HEK293 (cell line): ENCODE measurements around the gene RNF144A.
A peak's percentile ranks its signal among the peaks of the same experiment; 100 is the strongest.

Experiments
- CTCF ChIA-PET: fragments of 350-600 bp; formaldehyde crosslinking; extraction: SDS; loops from one replicate; lab custom pipeline; 2021; ENCODE audit warnings: antibody characterized with exemption; lab: Yijun Ruan, JAX
- POLR2A ChIA-PET: fragments of 300-600 bp; formaldehyde crosslinking; extraction: SDS; loops from one replicate; lab custom pipeline; 2020; ENCODE audit warnings: antibody characterized with exemption, inconsistent platforms; lab: Yijun Ruan, JAX
- H3K27ac ChIP-seq: fragments of 200-500 bp; sonication (Bioruptor generic); 2 replicates; pipeline ENCODE4 v1.5.1; 2014; ENCODE audit warnings: low read depth, low read length, control low read depth, inconsistent platforms; ENCODE audit errors: extremely low read depth
- H3K36me3 ChIP-seq, 2 experiments: fragments of 200-500 bp in 1 of 2; sonication (Bioruptor generic) in 1 of 2; 1 replicate in 1 of 2; 2 replicates in 1 of 2; pipeline ENCODE4 v1.5.1; 2014 to 2017; ENCODE audit warnings: inconsistent platforms in 2 of 2, low read length in 2 of 2; ENCODE audit not compliant: control insufficient read depth in 2 of 2, insufficient read depth in 1 of 2
- H3K4me1 ChIP-seq: fragments of 200-500 bp; sonication (Bioruptor generic); 2 replicates; pipeline ENCODE4 v1.5.1; 2014; ENCODE audit warnings: mild to moderate bottlenecking, low read length, inconsistent platforms; ENCODE audit not compliant: control insufficient read depth, insufficient read depth
- H3K4me3 ChIP-seq: 2 replicates; pipeline ENCODE4 v1.5.1; 2011; ENCODE audit warnings: low read depth, mild to moderate bottlenecking, control low read depth, low read length, moderate library complexity
- H3K9me3 ChIP-seq: fragments of 200-500 bp; sonication (Bioruptor generic); 2 replicates; pipeline ENCODE4 v1.5.1; 2014; ENCODE audit warnings: low read depth, low read length, inconsistent platforms; ENCODE audit not compliant: control insufficient read depth, insufficient read depth
- GLI4 ChIP-seq: fragments of 450-650 bp; formaldehyde crosslinking; IDR thresholded peaks from 2 replicates; pipeline ENCODE4 v1.5.1; 2016; ENCODE audit warnings: missing biosample characterization, missing genetic modification characterization
- HOXC10 ChIP-seq: sonication (generic); formaldehyde crosslinking; IDR thresholded peaks from 2 replicates; pipeline ENCODE4 v1.8.1; 2023; ENCODE audit warnings: mild to moderate bottlenecking, missing genetic modification reagents
- KLF7 ChIP-seq: fragments of 450-650 bp; formaldehyde crosslinking; IDR thresholded peaks from 2 replicates; pipeline ENCODE4 v1.5.1; 2016; ENCODE audit warnings: missing biosample characterization, missing genetic modification characterization, borderline replicate concordance
- OVOL3 ChIP-seq: fragments of 450-650 bp; formaldehyde crosslinking; IDR thresholded peaks from 2 replicates; pipeline ENCODE4 v1.5.1; 2016; ENCODE audit warnings: missing biosample characterization, missing genetic modification characterization
- PRDM4 ChIP-seq: fragments of 450-650 bp; formaldehyde crosslinking; IDR thresholded peaks from 2 replicates; pipeline ENCODE4 v1.5.1; 2017; ENCODE audit warnings: missing biosample characterization, missing genetic modification characterization
- SCRT1 ChIP-seq: fragments of 450-650 bp; formaldehyde crosslinking; IDR thresholded peaks from 2 replicates; pipeline ENCODE4 v1.5.1; 2016; ENCODE audit warnings: missing biosample characterization, missing genetic modification characterization, borderline replicate concordance
- TRIM28 ChIP-seq: IDR thresholded peaks from 2 replicates; pipeline ENCODE4 v1.6.1; 2011; ENCODE audit warnings: low read length, control low read depth, borderline replicate concordance
- ZBTB21 ChIP-seq: fragments of 450-650 bp; formaldehyde crosslinking; IDR thresholded peaks from 2 replicates; pipeline ENCODE4 v1.5.1; 2017; ENCODE audit warnings: missing biosample characterization, missing genetic modification characterization
- ZIC2 ChIP-seq: fragments of 450-650 bp; formaldehyde crosslinking; IDR thresholded peaks from 2 replicates; pipeline ENCODE4 v1.5.1; 2016; ENCODE audit warnings: missing biosample characterization, missing genetic modification characterization
- ZNF133 ChIP-seq: fragments of 450-650 bp; formaldehyde crosslinking; IDR thresholded peaks from 2 replicates; pipeline ENCODE4 v1.5.1; 2016; ENCODE audit warnings: missing biosample characterization, missing genetic modification characterization
- ZNF155 ChIP-seq: fragments of 450-650 bp; formaldehyde crosslinking; IDR thresholded peaks from 2 replicates; pipeline ENCODE4 v1.5.1; 2016; ENCODE audit warnings: missing biosample characterization, missing genetic modification characterization
- ZNF19 ChIP-seq: fragments of 450-650 bp; formaldehyde crosslinking; IDR thresholded peaks from 2 replicates; pipeline ENCODE4; 2016; ENCODE audit warnings: missing biosample characterization, missing genetic modification characterization, low read depth
- ZNF2 ChIP-seq: fragments of 450-650 bp; formaldehyde crosslinking; IDR thresholded peaks from 2 replicates; pipeline ENCODE4 v1.5.1; 2016; ENCODE audit warnings: missing biosample characterization, missing genetic modification characterization
- ZNF221 ChIP-seq: fragments of 450-650 bp; formaldehyde crosslinking; IDR thresholded peaks from 2 replicates; pipeline ENCODE4 v1.5.1; 2017; ENCODE audit warnings: missing biosample characterization, missing genetic modification characterization, borderline replicate concordance
- ZNF302 ChIP-seq: fragments of 450-650 bp; formaldehyde crosslinking; IDR thresholded peaks from 2 replicates; pipeline ENCODE4 v1.5.1; 2016; ENCODE audit warnings: missing biosample characterization, missing genetic modification characterization, low read depth
- ZNF335 ChIP-seq: fragments of 450-650 bp; formaldehyde crosslinking; conservative IDR thresholded peaks from 2 replicates; pipeline ENCODE4 v1.5.1; 2016; ENCODE audit warnings: missing biosample characterization, missing genetic modification characterization
- ZNF449 ChIP-seq: fragments of 450-650 bp; formaldehyde crosslinking; IDR thresholded peaks from 2 replicates; pipeline ENCODE4 v1.5.1; 2017; ENCODE audit warnings: missing biosample characterization, mild to moderate bottlenecking, missing genetic modification characterization, moderate library complexity
- ZNF501 ChIP-seq: fragments of 450-650 bp; formaldehyde crosslinking; IDR thresholded peaks from 2 replicates; pipeline ENCODE4 v1.5.1; 2016; ENCODE audit warnings: missing biosample characterization, missing genetic modification characterization
- ZNF510 ChIP-seq: fragments of 450-650 bp; formaldehyde crosslinking; IDR thresholded peaks from 2 replicates; pipeline ENCODE4 v1.5.1; 2018; ENCODE audit warnings: mild to moderate bottlenecking, missing genetic modification characterization, missing biosample characterization; ENCODE audit not compliant: insufficient replicate concordance
- ZNF571 ChIP-seq: fragments of 450-650 bp; formaldehyde crosslinking; IDR thresholded peaks from 2 replicates; pipeline ENCODE4 v1.5.0; 2017; ENCODE audit warnings: missing biosample characterization, missing genetic modification characterization
- ZNF610 ChIP-seq: fragments of 450-650 bp; formaldehyde crosslinking; IDR thresholded peaks from 2 replicates; pipeline ENCODE4 v1.5.1; 2016; ENCODE audit warnings: missing biosample characterization, missing genetic modification characterization, borderline replicate concordance
- ZNF660 ChIP-seq: fragments of 450-650 bp; IDR thresholded peaks from 2 replicates; pipeline ENCODE4 v1.5.1; 2018; ENCODE audit warnings: missing biosample characterization, mild to moderate bottlenecking, missing genetic modification characterization
- ZNF701 ChIP-seq: fragments of 450-650 bp; formaldehyde crosslinking; IDR thresholded peaks from 2 replicates; pipeline ENCODE4 v1.5.1; 2016; ENCODE audit warnings: missing biosample characterization, missing genetic modification characterization
- ZNF791 ChIP-seq: fragments of 450-650 bp; formaldehyde crosslinking; IDR thresholded peaks from 2 replicates; pipeline ENCODE4 v1.5.1; 2016; ENCODE audit warnings: missing biosample characterization, missing genetic modification characterization
- ZSCAN30 ChIP-seq: fragments of 450-650 bp; IDR thresholded peaks from 2 replicates; pipeline ENCODE4 v1.5.1; 2018; ENCODE audit warnings: missing biosample characterization, mild to moderate bottlenecking, missing genetic modification characterization, moderate library complexity

The RNF144A gene

DNA sequence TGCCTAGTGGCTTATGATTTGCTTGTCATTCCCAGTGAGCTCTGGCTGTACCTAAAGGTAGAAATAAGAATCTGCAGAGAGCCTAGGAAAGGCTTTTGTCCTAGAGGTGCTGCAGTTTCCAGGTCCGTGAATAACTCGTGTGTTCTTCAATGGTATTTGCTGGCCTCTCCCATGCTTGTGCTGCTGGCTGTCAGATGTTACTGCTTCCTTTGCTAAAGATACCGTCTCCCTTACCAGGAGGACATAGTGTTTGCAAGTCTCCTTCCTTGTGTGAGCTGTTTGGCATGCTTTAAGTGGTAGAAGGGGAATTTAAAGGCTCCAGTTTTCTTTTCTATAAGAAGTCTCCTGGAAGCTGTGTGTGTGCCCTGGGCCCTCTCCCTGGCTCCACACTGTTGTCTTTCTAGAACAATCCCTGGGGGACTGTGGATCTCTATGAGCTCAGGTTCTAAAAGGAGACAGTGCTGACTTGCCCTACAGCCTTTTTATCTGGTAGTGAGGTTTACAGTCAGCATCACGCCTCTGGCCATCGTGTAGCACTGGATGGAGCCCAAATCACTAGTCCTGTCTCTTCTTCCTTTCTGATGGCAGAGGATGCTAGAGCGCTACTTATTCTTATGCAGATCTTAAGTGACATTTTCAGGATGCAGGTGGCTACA is 65.8 kb downstream of the RNF144A start:
- no peaks in the 10 kb centered on the region for H3K9me3 ChIP-seq
- H3K27ac ChIP-seq: no peak overlapping the region
- CTCF ChIA-PET: interaction anchor here (0.6 to 1.3 kb wide), 3 partner anchors 31 to 1278 kb away, joined by 3 read pairs; no protein-coding TSS in a partner anchor
- no peak for TF ChIP-seq ZNF221 (tag by site-specific recombination)
- no peak for TF ChIP-seq ZNF610 (tag by site-specific recombination)
- no peak for TF ChIP-seq ZNF2
- no peak for TF ChIP-seq HOXC10 (CRISPR knock-in tag)
- no peak for TF ChIP-seq ZNF510 (tag by site-specific recombination)
- POLR2A ChIA-PET: no interaction called here
- H3K36me3 ChIP-seq: no peaks in the 10 kb centered on the region
- no peak overlapping the region for H3K4me3 ChIP-seq
- H3K4me1 ChIP-seq: 0 out of 2 replicates have a peak, but pooled peaks cover 5% of the 10 kb centered on the region

DNA sequence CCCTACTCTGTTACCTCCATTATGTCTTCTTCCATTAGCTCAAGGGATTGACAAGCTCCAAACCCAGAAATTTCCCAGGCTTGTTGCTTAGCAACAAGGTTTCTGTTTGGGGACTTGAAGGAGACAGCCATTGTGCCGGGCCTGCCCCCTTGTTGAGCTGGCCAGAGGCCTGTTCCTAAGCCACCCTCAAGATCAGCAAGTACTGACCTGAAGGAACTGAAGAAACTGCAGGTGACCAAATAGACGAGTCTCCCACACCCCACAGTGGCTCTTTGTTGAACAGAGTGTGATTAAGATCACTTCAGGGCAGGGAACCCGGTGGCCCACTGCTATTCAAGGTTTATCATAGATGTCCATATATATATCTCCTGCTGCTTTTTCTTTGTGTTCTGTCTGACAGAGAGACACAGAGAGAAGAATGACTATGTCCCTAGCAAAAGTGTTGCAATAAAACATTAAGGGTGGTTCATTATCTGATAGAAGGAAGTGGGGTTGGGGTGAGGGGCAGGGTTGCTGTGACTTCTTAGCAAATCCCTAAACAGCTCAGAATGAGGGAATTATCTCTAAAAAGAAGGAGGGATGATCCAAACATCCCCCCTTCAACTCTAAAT is 69.2 kb downstream of the RNF144A start:
- no peak overlapping the region for H3K27ac ChIP-seq
- H3K36me3 ChIP-seq: peaks cover 0 to 2% of the 10 kb centered on the region in 2 experiments; a peak in 1 of 3 replicates
- H3K4me3 ChIP-seq: no peak overlapping the region
- ChIA-PET POLR2A (no interaction called here), CTCF (no interaction called here)
- H3K4me1 ChIP-seq: 0 out of 2 replicates have a peak, but pooled peaks cover 5% of the 10 kb centered on the region
- no peaks in the 10 kb centered on the region for H3K9me3 ChIP-seq
- no peak for TF ChIP-seq ZSCAN30 (tag by site-specific recombination)
- TF ChIP-seq ZIC2: 0 out of 2 replicates have a peak, but pooled peaks have one; percentile 20
- TF ChIP-seq ZNF19: no peak
- no peak for TF ChIP-seq ZNF571 (tag by site-specific recombination)
- TF ChIP-seq PRDM4 (tag by site-specific recombination): no peak
- no peak for TF ChIP-seq ZNF133 (tag by site-specific recombination)
- TF ChIP-seq ZNF335 (tag by site-specific recombination): no peak

DNA sequence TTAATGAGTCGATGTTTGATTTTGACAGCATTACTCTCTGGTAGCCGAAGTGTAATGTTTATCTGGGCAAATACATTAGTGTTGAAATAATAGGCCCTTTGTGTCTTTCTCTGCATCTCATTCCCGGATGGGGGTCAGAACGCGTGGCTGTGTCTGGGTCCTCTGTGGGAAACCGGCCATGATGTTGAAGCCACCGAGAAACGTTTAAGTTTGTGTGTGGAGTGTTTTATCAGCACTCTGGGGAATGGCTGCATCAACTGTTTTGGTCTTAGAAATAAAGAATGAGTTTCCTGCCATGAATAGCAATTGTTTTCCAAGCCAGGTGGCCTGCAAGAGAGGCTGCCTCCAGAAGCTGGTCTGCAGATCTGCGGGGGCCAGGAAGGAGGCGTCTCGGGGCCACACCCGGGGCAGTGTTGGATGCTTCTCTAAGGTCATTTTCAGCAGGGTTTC is 69.7 kb downstream of the RNF144A start:
- ChIA-PET CTCF (no interaction called here), POLR2A (no interaction called here)
- H3K27ac ChIP-seq: no peak overlapping the region
- no peaks in the 10 kb centered on the region for H3K9me3 ChIP-seq
- no peak for TF ChIP-seq TRIM28
- TF ChIP-seq GLI4: no peak
- peaks cover 0 to 2% of the 10 kb centered on the region in 2 experiments; a peak in 1 of 3 replicates for H3K36me3 ChIP-seq
- no peak overlapping the region for H3K4me3 ChIP-seq
- H3K4me1 ChIP-seq: 0 out of 2 replicates have a peak, but pooled peaks cover 5% of the 10 kb centered on the region

DNA sequence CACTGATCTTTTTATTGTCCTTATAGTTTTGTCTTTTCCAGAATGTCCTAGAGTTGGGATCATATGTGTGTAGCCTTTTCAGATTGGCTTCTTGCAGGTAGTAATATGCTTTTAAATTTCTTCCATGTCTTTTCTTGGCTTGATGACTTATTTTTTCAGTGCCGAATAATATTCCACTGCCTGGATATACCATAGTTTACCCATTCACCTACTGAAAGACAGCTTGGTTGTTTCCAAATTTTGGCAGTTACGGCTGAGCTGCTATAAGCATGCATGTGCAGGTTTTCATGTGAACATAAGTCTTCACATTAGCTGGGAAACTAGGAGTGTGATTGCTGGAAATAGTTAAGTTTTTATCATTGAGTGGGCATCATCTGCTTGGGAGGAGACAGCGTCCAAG is 73.7 kb downstream of the RNF144A start:
- Histone ChIP-seq H3K36me3 (peaks cover 0 to 2% of the 10 kb centered on the region in 2 experiments; a peak in 1 of 3 replicates), H3K9me3 (no peaks in the 10 kb centered on the region), H3K27ac (no peak overlapping the region), H3K4me1 (0 out of 2 replicates have a peak, but pooled peaks cover 5% of the 10 kb centered on the region), H3K4me3 (no peak overlapping the region)
- CTCF ChIA-PET: interaction anchor here (1.5 kb wide), 1 partner anchor 23 kb away, joined by 3 read pairs; no protein-coding TSS in a partner anchor
- POLR2A ChIA-PET: no interaction called here
- TF ChIP-seq SCRT1 (tag by site-specific recombination) (no peak), ZNF791 (tag by site-specific recombination) (no peak), ZNF302 (tag by site-specific recombination) (no peak), ZNF335 (tag by site-specific recombination) (no peak), ZNF701 (no peak), OVOL3 (tag by site-specific recombination) (no peak), ZNF501 (tag by site-specific recombination) (no peak), ZNF660 (no peak), ZNF155 (tag by site-specific recombination) (no peak), ZBTB21 (tag by site-specific recombination) (no peak), KLF7 (tag by site-specific recombination) (no peak), ZNF449 (tag by site-specific recombination) (no peak)
